Esophagus (tissue), 2 donors: ENCODE data around the gene F8. TPM values are rescaled to one million over a fixed set of nuclear protein-coding genes. Genes with fewer than 3 reads are reported as not detected.

Source experiments
- H3K27ac ChIP-seq, 2 donors: one replicate each; pipeline ENCODE4 v1.5.1; 2013; ENCODE audit warnings: low read depth in 2 of 2, mild to moderate bottlenecking in 2 of 2, inconsistent platforms in 1 of 2, low read length in 1 of 2, moderate library complexity in 1 of 2
- H3K27me3 ChIP-seq, 2 donors: one replicate each; pipeline ENCODE4 v1.6.1; 2013; ENCODE audit warnings: low read length in 2 of 2, control low read depth in 1 of 2, mild to moderate bottlenecking in 1 of 2; ENCODE audit not compliant: insufficient read depth in 2 of 2, control insufficient read depth in 1 of 2
- H3K36me3 ChIP-seq, 2 donors: one replicate each; pipeline ENCODE4 v1.6.1; 2013; ENCODE audit warnings: low read length in 1 of 2; ENCODE audit not compliant: control insufficient read depth in 2 of 2, insufficient read depth in 2 of 2
- H3K4me1 ChIP-seq, 2 donors: one replicate each; pipeline ENCODE4 v1.6.1; 2013; ENCODE audit warnings: low read length in 1 of 2; ENCODE audit not compliant: control insufficient read depth in 2 of 2, insufficient read depth in 2 of 2
- H3K4me3 ChIP-seq, 2 donors: one replicate each; pipeline ENCODE4 v1.5.1; 2013; ENCODE audit warnings: low read length in 2 of 2, mild to moderate bottlenecking in 2 of 2, low read depth in 1 of 2, moderate library complexity in 1 of 2
- H3K9me3 ChIP-seq, 2 donors: one replicate each; pipeline ENCODE4 v1.6.1; 2013; ENCODE audit warnings: mild to moderate bottlenecking in 2 of 2, low read depth in 1 of 2, low read length in 1 of 2, moderate library complexity in 1 of 2; ENCODE audit not compliant: control insufficient read depth in 2 of 2, insufficient read depth in 1 of 2
- WGBS, 2 donors: extraction: QIAGEN DNeasy Blood & Tissue Kit; methylation state at CpG; one replicate each; pipeline ENCODE4 v1.1.7; 2013; 5-methylcytosine and 5-hydroxymethylcytosine counted together
- polyA plus RNA-seq, 2 donors: library from polyadenylated mRNA; stranded (reverse); fragments of 200-250 nt; gene quantifications; one replicate each; pipeline ENCODE4 v1.2.3, GENCODE V29; 2013
- donor health status: healthy with polysubstance abuse.
- donor health status: Bipolar disorder and iron deficiency.

The F8 gene
- polyA plus RNA-seq: 1 to 10 TPM; 2.2 TPM

GRCh38 chrX:155022585-155022984, at the start of gene F8:
Gene F8, minus strand, starts transcription at chrX:155022723. Its CDS starts 171 bp downstream, at chrX:155022552.
- H3K9me3 ChIP-seq: no peaks in the 10 kb centered on the region
- H3K27me3 ChIP-seq: no peaks in the 10 kb centered on the region
- no peaks in the 10 kb centered on the region for H3K4me1 ChIP-seq
- 12 to 14% methylated on average over 1 of the region's 1 CpG for WGBS, 2 donors
- no peak within 1 kb of the TSS for H3K4me3 ChIP-seq
- H3K27ac ChIP-seq: no peak within 1 kb of the TSS
- H3K36me3 ChIP-seq: no peaks in the 10 kb centered on the region

DNA sequence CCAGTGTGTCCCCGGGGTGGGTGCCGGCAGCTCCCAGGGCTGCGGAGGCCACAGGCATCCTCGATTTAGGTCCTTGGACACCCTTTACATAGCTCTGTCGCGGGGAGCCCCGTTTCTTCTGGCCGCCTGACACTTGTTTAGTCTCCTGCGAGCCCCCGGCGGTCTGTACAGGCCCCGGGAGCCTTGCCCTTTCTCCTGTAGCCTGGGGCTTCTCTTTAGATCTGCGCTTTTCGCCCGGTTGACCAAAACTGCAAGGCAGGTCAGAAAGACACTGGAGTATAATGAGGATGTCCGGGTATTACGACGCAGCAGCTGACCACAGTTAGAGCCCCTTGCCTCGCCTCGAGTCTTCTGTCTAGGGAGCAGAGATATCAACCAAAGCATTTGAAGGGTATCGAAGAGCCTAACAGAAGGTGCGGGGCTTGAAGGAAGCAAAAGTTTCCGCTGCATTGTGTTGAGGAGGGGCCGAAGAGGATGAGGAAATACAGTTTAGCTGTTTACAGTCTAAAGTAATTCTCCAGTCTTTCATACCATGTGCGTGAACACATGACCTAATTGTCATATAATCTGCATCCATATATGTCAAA, 49.3 kb upstream of the F8 start:
- Histone ChIP-seq H3K4me3 (peak overlapping the region; percentile 67 to 79), H3K36me3 (no peaks in the 10 kb centered on the region), H3K9me3 (no peaks in the 10 kb centered on the region), H3K27ac (peak overlapping the region; percentile 78 to 87), H3K4me1 (no peaks in the 10 kb centered on the region), H3K27me3 (no peaks in the 10 kb centered on the region)
- 0 to 31% methylated on average over 22 to 25 of the region's 25 CpGs for WGBS, 2 donors

- Histone ChIP-seq H3K27me3 (no peaks in the 10 kb centered on the region), H3K9me3 (no peaks in the 10 kb centered on the region), H3K4me1 (no peaks in the 10 kb centered on the region), H3K27ac (peak within 1 kb of the TSS; percentile 78 to 91), H3K4me3 (peak within 1 kb of the TSS; percentile 67 to 79), H3K36me3 (no peaks in the 10 kb centered on the region)
- 1 to 27% methylated on average over 56 to 77 of the region's 81 CpGs for WGBS, 2 donors
These were observed 48.6 kb upstream of the F8 start, which contains the start of the genes BRCC3, CMC4 and MTCP1 for GRCh38 chrX:155070975-155071693. Gene BRCC3, plus strand, starts transcription at chrX:155071508. Its CDS starts 20 bp downstream, at chrX:155071528. Gene CMC4, minus strand, starts transcription at chrX:155071136. Its CDS starts 7,113 bp downstream, at chrX:155064023. Gene MTCP1, minus strand, starts transcription at chrX:155071136. Its CDS starts 5,126 bp downstream, at chrX:155066010.

- peak overlapping the region; percentile 69 to 91 for H3K27ac ChIP-seq
- WGBS, 2 donors: 2 to 33% methylated on average over 16 of the region's 16 CpGs
These were observed 48.1 kb upstream of the F8 start for GRCh38 chrX:155070663-155070974.

GRCh38 chrX:155070038-155070437, 47.5 kb upstream of the F8 start:
- no peaks in the 10 kb centered on the region for H3K36me3 ChIP-seq
- WGBS, 2 donors: 3 to 37% methylated on average over 12 of the region's 12 CpGs
- no peaks in the 10 kb centered on the region for H3K9me3 ChIP-seq
- H3K27me3 ChIP-seq: no peaks in the 10 kb centered on the region
- H3K4me1 ChIP-seq: no peaks in the 10 kb centered on the region
- H3K27ac ChIP-seq: no peak overlapping the region
- peak overlapping the region; percentile 43 to 46 for H3K4me3 ChIP-seq

More at GRCh38 chrX:155070663-155070974, 48.1 kb upstream of the F8 start:
- H3K9me3 ChIP-seq: no peaks in the 10 kb centered on the region
- no peaks in the 10 kb centered on the region for H3K4me1 ChIP-seq
- no peaks in the 10 kb centered on the region for H3K36me3 ChIP-seq
- no peaks in the 10 kb centered on the region for H3K27me3 ChIP-seq
- peak overlapping the region; percentile 46 to 47 for H3K4me3 ChIP-seq

DNA sequence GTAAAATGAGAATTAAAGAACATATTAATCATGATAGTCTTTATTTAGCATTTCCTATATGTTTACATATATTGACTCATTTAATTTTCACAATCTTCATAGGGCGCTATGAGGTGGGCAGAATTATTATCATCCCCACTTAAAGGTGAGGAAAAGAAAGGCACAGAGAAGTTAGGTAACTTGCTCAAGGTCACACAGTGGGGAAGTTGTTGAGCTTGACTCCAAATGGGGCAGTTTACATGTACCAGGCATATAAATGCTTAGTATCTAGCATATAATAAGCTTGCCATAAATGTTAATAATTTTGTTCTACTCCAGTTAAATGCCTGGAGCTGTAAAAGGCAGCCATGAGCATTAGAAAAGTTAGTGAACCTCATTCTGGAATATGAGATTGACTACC, 46.9 kb upstream of the F8 start:
- Histone ChIP-seq H3K9me3 (no peaks in the 10 kb centered on the region), H3K4me3 (peak overlapping the region in 1 of 2 donors; percentile 46)
- 68 to 74% methylated on average over 1 of the region's 1 CpG for WGBS, 2 donors

DNA sequence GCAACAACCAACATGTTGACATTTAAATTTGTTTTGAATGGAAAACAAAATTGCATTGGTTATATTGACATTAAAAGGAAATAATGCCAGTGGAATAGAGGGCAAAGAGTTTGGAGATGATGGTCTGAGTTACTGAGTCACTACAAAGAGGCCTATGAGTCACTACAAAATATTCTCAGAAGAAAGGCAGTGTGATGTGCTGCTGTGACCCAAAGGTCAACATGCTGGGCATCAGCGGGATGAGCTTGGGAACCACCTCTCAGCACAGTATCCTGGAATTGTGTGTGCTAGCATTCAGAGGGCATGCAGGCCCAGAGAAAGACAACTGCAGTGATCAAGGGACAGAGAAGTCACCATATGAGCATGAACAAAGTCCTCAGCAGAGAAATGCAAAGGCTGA, 45.6 kb upstream of the F8 start:
- Histone ChIP-seq H3K9me3 (no peaks in the 10 kb centered on the region), H3K4me1 (no peaks in the 10 kb centered on the region), H3K4me3 (no peak overlapping the region), H3K36me3 (no peaks in the 10 kb centered on the region), H3K27ac (no peak overlapping the region), H3K27me3 (no peaks in the 10 kb centered on the region)
- WGBS, 2 donors: 41 to 63% methylated on average over 1 of the region's 1 CpG

More for the DNA sequence above, 46.9 kb upstream of the F8 start:
- H3K27ac ChIP-seq: no peak overlapping the region
- H3K4me1 ChIP-seq: no peaks in the 10 kb centered on the region
- no peaks in the 10 kb centered on the region for H3K36me3 ChIP-seq
- H3K27me3 ChIP-seq: no peaks in the 10 kb centered on the region

DNA sequence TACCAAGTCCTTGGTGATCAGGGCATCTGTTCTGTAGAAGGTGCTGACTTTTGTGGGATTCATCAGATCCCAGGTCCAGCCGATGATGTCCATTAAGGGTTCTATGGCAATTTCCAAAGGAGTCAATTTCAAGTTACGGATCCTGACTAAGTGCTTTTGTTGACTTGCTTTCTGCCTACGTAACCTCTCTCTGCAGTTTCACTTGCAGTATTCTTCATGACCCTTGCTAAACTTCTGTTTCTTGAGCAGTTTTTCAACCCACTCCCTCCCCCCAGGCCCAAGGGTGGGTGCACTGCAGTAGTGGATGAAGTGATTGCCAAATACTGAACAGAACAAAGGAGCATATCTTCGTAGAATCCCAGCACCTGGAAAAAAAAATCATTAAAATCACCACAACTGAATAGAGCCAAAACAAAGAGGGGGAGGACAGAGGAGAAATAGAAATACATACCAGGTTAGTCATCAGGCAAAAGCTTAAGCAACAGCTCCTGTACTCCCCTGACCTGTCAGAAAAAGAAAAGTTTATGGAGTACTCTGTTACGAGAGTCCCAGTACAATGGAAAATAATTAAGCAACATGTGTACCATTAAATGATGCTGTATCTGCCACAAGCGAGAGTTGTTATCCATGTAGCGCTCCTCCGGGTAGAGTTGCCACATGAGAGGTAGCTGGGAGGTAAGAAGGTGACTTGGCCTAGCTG, 42.7 kb upstream of the F8 start:
- 69 to 77% methylated on average over 8 of the region's 8 CpGs for WGBS, 2 donors
- no peak overlapping the region for H3K27ac ChIP-seq
- no peaks in the 10 kb centered on the region for H3K4me1 ChIP-seq
- no peak overlapping the region for H3K4me3 ChIP-seq
- H3K9me3 ChIP-seq: no peaks in the 10 kb centered on the region
- no peaks in the 10 kb centered on the region for H3K27me3 ChIP-seq
- no peaks in the 10 kb centered on the region for H3K36me3 ChIP-seq

- no peaks in the 10 kb centered on the region for H3K27me3 ChIP-seq
- H3K9me3 ChIP-seq: no peaks in the 10 kb centered on the region
- WGBS, 2 donors: 68 to 74% methylated on average over 4 of the region's 4 CpGs
These were observed 39.2 kb upstream of the F8 start for GRCh38 chrX:155061760-155062159.

More at GRCh38 chrX:155061760-155062159, 39.2 kb upstream of the F8 start:
- no peaks in the 10 kb centered on the region for H3K36me3 ChIP-seq
- no peak overlapping the region for H3K27ac ChIP-seq
- no peak overlapping the region for H3K4me3 ChIP-seq
- no peaks in the 10 kb centered on the region for H3K4me1 ChIP-seq
